K562 (cell line): Measurements from ENCODE around the gene SURF6. TPM values are rescaled to one million over a fixed set of nuclear protein-coding genes. Genes with fewer than 3 reads are reported as not detected.

Source experiments
- CHD7 ChIP-seq: fragments of 200-600 bp; sonication (generic); IDR thresholded peaks from one replicate; pipeline ENCODE4 v1.6.1; 2012; ENCODE audit warnings: mild to moderate bottlenecking, low read depth, low read length, inconsistent platforms
- EP300 ChIP-seq: IDR thresholded peaks from 2 replicates; pipeline ENCODE4 v1.6.1; 2012; ENCODE audit warnings: low read length, improper control_type of control experiment
- FOXO4 ChIP-seq: fragments of 450-650 bp; formaldehyde crosslinking; IDR thresholded peaks from 2 replicates; pipeline ENCODE4 v1.4.0; 2020; ENCODE audit warnings: mild to moderate bottlenecking, moderate library complexity
- GABPB2 ChIP-seq: fragments of 250-450 bp; sonication (Bioruptor Pico); conservative IDR thresholded peaks from 2 replicates; pipeline ENCODE4 v1.5.1; 2021; ENCODE audit warnings: mild to moderate bottlenecking
- polyA plus RNA-seq, 8 experiments: library from polyadenylated mRNA; depleted of rRNA in 4 of 8; stranded (reverse) in 5 of 8; unstranded in 3 of 8; fragments of >200 nt; fragmentation: Nextera tagmentation in 2 of 8; fragmentation: Illumina TruSeq in 1 of 8; extraction: Ambion mirVana in 2 of 8; extraction: Trizol in 1 of 8; gene quantifications; 2 replicates each; pipeline versions ENCODE4 v1.2.1 to v1.2.3, GENCODE V29; 2011 to 2014; ENCODE audit warnings: inconsistent platforms in 1 of 8, missing spikeins in 1 of 8
- total RNA-seq, 7 experiments: library from RNA; depleted of rRNA in 6 of 7; stranded (reverse); fragments of >200 nt in 6 of 7; fragmentation: Illumina TruSeq in 2 of 7; extraction: Trizol in 2 of 7; gene quantifications; 2 replicates each; pipeline versions ENCODE4 v1.2.1 to v1.2.3, GENCODE V29; 2011 to 2021; ENCODE audit warnings: low replicate concordance in 1 of 7
- TF ChIP-seq, protein P1 (sequence below): fragments of 450-650 bp; IDR thresholded peaks from 2 replicates; pipeline ENCODE4 v1.6.1; 2016; ENCODE audit warnings: mild to moderate bottlenecking

Gene SURF6
- total and polyA plus RNA-seq, 9 of the 15 experiments (the other 6 are each of a cell fraction or from before 2014, with no cell fraction given), result 1.4 to 68.3 (median 14.7) TPM

DNA sequence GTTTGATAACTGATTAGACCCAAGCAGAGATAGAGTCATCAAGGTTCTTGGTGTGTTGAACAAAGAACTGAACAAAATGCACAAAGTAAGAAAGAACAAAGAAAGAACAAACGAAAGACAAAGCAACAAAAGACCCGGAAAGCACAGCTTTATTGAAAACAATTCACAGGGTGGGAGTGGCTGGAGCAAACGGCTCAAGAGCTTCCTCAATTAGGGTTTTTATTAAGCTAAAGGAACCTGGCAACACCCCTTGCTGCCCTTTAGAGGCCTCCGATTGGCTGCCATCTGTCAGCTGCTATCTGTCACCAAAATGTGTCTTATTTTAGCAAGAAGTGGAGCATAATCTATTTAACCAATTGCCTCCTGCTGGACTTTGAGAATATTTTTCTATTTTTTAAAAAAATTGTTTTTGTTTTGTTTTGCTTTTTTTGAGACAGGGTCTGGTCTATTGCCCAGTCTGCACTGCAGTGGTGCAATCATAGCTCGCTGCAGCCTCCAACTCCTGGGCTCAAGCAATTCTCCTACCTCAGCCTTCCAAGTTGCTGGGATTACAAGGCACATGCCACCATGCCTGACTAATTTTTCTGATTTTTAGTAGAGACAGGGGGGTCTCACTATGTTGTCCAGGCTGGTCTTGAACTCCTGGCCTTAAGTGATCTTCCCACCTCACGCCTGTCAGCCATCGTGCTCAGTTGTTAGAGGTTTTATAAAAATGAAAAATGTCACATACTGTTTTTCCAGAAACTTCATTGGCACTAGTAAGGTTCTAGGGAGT, 53.3 kb downstream of the SURF6 start (continued):
- TF ChIP-seq CHD7 (no peak), FOXO4 (no peak), GABPB2 (CRISPR knock-in tag) (no peak), EP300 (no peak)
- TF ChIP-seq, protein P1, sequence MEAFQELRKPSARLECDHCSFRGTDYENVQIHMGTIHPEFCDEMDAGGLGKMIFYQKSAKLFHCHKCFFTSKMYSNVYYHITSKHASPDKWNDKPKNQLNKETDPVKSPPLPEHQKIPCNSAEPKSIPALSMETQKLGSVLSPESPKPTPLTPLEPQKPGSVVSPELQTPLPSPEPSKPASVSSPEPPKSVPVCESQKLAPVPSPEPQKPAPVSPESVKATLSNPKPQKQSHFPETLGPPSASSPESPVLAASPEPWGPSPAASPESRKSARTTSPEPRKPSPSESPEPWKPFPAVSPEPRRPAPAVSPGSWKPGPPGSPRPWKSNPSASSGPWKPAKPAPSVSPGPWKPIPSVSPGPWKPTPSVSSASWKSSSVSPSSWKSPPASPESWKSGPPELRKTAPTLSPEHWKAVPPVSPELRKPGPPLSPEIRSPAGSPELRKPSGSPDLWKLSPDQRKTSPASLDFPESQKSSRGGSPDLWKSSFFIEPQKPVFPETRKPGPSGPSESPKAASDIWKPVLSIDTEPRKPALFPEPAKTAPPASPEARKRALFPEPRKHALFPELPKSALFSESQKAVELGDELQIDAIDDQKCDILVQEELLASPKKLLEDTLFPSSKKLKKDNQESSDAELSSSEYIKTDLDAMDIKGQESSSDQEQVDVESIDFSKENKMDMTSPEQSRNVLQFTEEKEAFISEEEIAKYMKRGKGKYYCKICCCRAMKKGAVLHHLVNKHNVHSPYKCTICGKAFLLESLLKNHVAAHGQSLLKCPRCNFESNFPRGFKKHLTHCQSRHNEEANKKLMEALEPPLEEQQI, result no peak
